Purkinje cell (primary cell): ENCODE results near the gene C5orf34. TPM values are rescaled to one million over a fixed set of nuclear protein-coding genes. Genes with fewer than 3 reads are reported as not detected.

Experiments used
- polyA plus RNA-seq: library from polyadenylated mRNA; unstranded; fragments of >200 nt; fragmentation: Nextera tagmentation; gene quantifications from 2 replicates; pipeline ENCODE4 v1.2.1, GENCODE V29; 2014

C5orf34 gene
- 0.67 and 1.4 TPM in 2 replicates for polyA plus RNA-seq

GRCh38 chr5:43514816-43515677, at the start of gene C5orf34:
TSS of gene C5orf34 (minus strand) at chr5:43515148. CDS start at chr5:43509339, 5,809 bp downstream.

GRCh38 chr5:43556857-43557542, 42.1 kb upstream of the C5orf34 start, which contains the start of gene PAIP1:
TSS of gene PAIP1 (minus strand) at chr5:43557077. CDS start at chr5:43556846, 231 bp downstream.

GRCh38 chr5:43483298-43484105, 31.4 kb downstream of the C5orf34 start, which contains the start of gene TMEM267:
TSS of gene TMEM267 (minus strand) at chr5:43483865. CDS start at chr5:43453969, 29,896 bp downstream.

Other genes starting within 250 kb of the C5orf34 start
- 56.6 and 101 TPM in 2 replicates for gene HMGCS1, start 201.7 kb downstream of the C5orf34 start, polyA plus RNA-seq
- not detected in 2 replicates for gene CCL28, start 102.8 kb downstream of the C5orf34 start, polyA plus RNA-seq
- gene TMEM267, start 31.3 kb downstream of the C5orf34 start, polyA plus RNA-seq = 41.0 and 51.3 TPM in 2 replicates
- 75.3 and 107 TPM in 2 replicates for gene PAIP1, start 41.9 kb upstream of the C5orf34 start, polyA plus RNA-seq
- 24.7 and 32.8 TPM in 2 replicates for gene NNT, start 88.0 kb upstream of the C5orf34 start, polyA plus RNA-seq